HCT116 (cell line): ENCODE results near the gene JAGN1.

ENCODE experiments used
- CEBPB ChIP-seq: IDR thresholded peaks from 2 replicates; pipeline ENCODE4 v1.6.1; 2012; ENCODE audit warnings: low read depth
- ELF1 ChIP-seq: IDR thresholded peaks from 2 replicates; pipeline ENCODE4 v1.6.1; 2012; ENCODE audit warnings: low read depth, borderline replicate concordance
- EZH2phosphoT487 ChIP-seq: fragments of 200-600 bp; IDR thresholded peaks from 2 replicates; pipeline ENCODE4 v1.6.1; 2018; ENCODE audit warnings: antibody characterized with exemption, borderline replicate concordance
- JUND ChIP-seq: IDR thresholded peaks from 2 replicates; pipeline ENCODE4 v1.6.1; 2012
- POLR2A ChIP-seq: IDR thresholded peaks from 2 replicates; pipeline ENCODE4 v1.7.0; 2011; ENCODE audit warnings: borderline replicate concordance; ENCODE audit not compliant: insufficient read depth, insufficient read length; ENCODE audit errors: extremely low read depth
- POLR2AphosphoS5 ChIP-seq: IDR thresholded peaks from 2 replicates; pipeline ENCODE4 v1.6.1; 2011; ENCODE audit warnings: mild to moderate bottlenecking, low read depth, low read length, moderate library complexity
- SP1 ChIP-seq: IDR thresholded peaks from 2 replicates; pipeline ENCODE4 v1.6.1; 2012; ENCODE audit warnings: low read depth
- TF ChIP-seq, protein P1 (sequence below): IDR thresholded peaks from 2 replicates; pipeline ENCODE4 v1.6.1; 2012
- TF ChIP-seq, protein P2 (sequence below), 3 experiments: fragments of 200-600 bp in 1 of 3; sonication (generic) in 1 of 3; IDR thresholded peaks in 2 of 3; conservative IDR thresholded peaks in 1 of 3; 2 replicates each; pipeline ENCODE4 v1.5.1; 2012 to 2017; ENCODE audit warnings: low read depth in 2 of 3, low read length in 2 of 3, antibody characterized with exemption in 1 of 3, borderline replicate concordance in 1 of 3, control low read depth in 1 of 3, mild to moderate bottlenecking in 1 of 3, mixed read lengths in 1 of 3, mixed run types in 1 of 3, moderate library complexity in 1 of 3; ENCODE audit not compliant: insufficient read depth in 1 of 3

- no peak for TF ChIP-seq CEBPB
- TF ChIP-seq EZH2phosphoT487, result no peak
- TF ChIP-seq POLR2AphosphoS5, result no peak
- no peak for TF ChIP-seq POLR2A
- TF ChIP-seq JUND, result no peak
- TF ChIP-seq, protein P1, sequence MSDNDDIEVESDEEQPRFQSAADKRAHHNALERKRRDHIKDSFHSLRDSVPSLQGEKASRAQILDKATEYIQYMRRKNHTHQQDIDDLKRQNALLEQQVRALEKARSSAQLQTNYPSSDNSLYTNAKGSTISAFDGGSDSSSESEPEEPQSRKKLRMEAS, result no peak
- TF ChIP-seq, protein P2, sequence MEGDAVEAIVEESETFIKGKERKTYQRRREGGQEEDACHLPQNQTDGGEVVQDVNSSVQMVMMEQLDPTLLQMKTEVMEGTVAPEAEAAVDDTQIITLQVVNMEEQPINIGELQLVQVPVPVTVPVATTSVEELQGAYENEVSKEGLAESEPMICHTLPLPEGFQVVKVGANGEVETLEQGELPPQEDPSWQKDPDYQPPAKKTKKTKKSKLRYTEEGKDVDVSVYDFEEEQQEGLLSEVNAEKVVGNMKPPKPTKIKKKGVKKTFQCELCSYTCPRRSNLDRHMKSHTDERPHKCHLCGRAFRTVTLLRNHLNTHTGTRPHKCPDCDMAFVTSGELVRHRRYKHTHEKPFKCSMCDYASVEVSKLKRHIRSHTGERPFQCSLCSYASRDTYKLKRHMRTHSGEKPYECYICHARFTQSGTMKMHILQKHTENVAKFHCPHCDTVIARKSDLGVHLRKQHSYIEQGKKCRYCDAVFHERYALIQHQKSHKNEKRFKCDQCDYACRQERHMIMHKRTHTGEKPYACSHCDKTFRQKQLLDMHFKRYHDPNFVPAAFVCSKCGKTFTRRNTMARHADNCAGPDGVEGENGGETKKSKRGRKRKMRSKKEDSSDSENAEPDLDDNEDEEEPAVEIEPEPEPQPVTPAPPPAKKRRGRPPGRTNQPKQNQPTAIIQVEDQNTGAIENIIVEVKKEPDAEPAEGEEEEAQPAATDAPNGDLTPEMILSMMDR (IDR thresholded peaks at IDR 0.05 in 2 of 3, conservative IDR thresholded peaks at IDR 0.05 in 1 of 3; ENCODE audit: borderline replicate concordance in 1 of 3, insufficient read depth in 1 of 3, low read depth in 2 of 3, low read length in 2 of 3), result no peak
- no peak for TF ChIP-seq SP1
- TF ChIP-seq ELF1, result no peak
Measured at GRCh38 chr3:9883706-9884554, 6.5 kb upstream of the JAGN1 start.
